ENCODE measurements around the gene MCU. TPM values are rescaled to one million over a fixed set of nuclear protein-coding genes. Genes with fewer than 3 reads are reported as not detected.

MCU gene
- total and polyA plus RNA-seq, 2 experiments from 2014 or later: 31.6 to 41.7 TPM

- H3K27ac ChIP-seq: peak overlapping the region; percentile 94
- H3K4me1 ChIP-seq (ENCODE audit: insufficient read depth): peaks cover 7% of the 10 kb centered on the region
Observed at GRCh38 chr10:72688208-72688651, 3.7 kb upstream of the MCU start.

GRCh38 chr10:72689660-72690059 is 2.3 kb upstream of the MCU start:
- no peaks in the 10 kb centered on the region for H3K9me2 ChIP-seq (replicated peaks; ENCODE audit: insufficient read depth)
- no peak overlapping the region for H3K27ac ChIP-seq
- no peaks in the 10 kb centered on the region for H3K9me3 ChIP-seq (ENCODE audit: low read depth)
- peaks cover 14% of the 10 kb centered on the region for H3K4me1 ChIP-seq (ENCODE audit: insufficient read depth)
- no peak overlapping the region for H3K4me3 ChIP-seq
- no peak overlapping the region for H2AFZ ChIP-seq
- WGBS (ENCODE audit: low lambda C conversion rate, missing lambda C conversion rate): 85% methylated on average over 1 of the region's 1 CpG
- DNase-seq (ENCODE audit: low spot score): no peak
- peaks cover 8% of the 10 kb centered on the region for H4K20me1 ChIP-seq (ENCODE audit: insufficient read depth, poor library complexity, severe bottlenecking)
- H3K79me2 ChIP-seq: peaks cover 24% of the 10 kb centered on the region
- no peak for TF ChIP-seq EZH2phosphoT487 (IDR thresholded peaks at IDR 0.05; ENCODE audit: low read depth, severe bottlenecking, unreplicated experiment)
- TF ChIP-seq EZH2 (IDR thresholded peaks at IDR 0.05; ENCODE audit: borderline replicate concordance): no peak
- TF ChIP-seq CTCF (IDR thresholded peaks at IDR 0.05; ENCODE audit: poor library complexity): no peak
- no peak overlapping the region for H3K4me2 ChIP-seq
- no peaks in the 10 kb centered on the region for H3K27me3 ChIP-seq
- no peaks in the 10 kb centered on the region for H3K36me3 ChIP-seq (replicated peaks; ENCODE audit: insufficient read depth, low read depth)

More at GRCh38 chr10:72688208-72688651, 3.7 kb upstream of the MCU start:
- H3K4me3 ChIP-seq: no peak overlapping the region
- H3K4me2 ChIP-seq: no peak overlapping the region
- no peaks in the 10 kb centered on the region for H3K9me3 ChIP-seq (ENCODE audit: low read depth)
- H3K9me2 ChIP-seq (replicated peaks; ENCODE audit: insufficient read depth): no peaks in the 10 kb centered on the region
- no peaks in the 10 kb centered on the region for H3K27me3 ChIP-seq
- no peaks in the 10 kb centered on the region for H3K36me3 ChIP-seq (replicated peaks; ENCODE audit: insufficient read depth, low read depth)
- 19% methylated on average over 2 of the region's 2 CpGs for WGBS (ENCODE audit: low lambda C conversion rate, missing lambda C conversion rate)
- no peak overlapping the region for H2AFZ ChIP-seq
- H4K20me1 ChIP-seq (ENCODE audit: insufficient read depth, poor library complexity, severe bottlenecking): no peaks in the 10 kb centered on the region
- DNase-seq (ENCODE audit: low spot score): peak; percentile 76
- peaks cover 9% of the 10 kb centered on the region for H3K79me2 ChIP-seq
- TF ChIP-seq EZH2 (IDR thresholded peaks at IDR 0.05; ENCODE audit: borderline replicate concordance): no peak
- no peak for TF ChIP-seq CTCF (IDR thresholded peaks at IDR 0.05; ENCODE audit: poor library complexity)
- TF ChIP-seq EZH2phosphoT487 (IDR thresholded peaks at IDR 0.05; ENCODE audit: low read depth, severe bottlenecking, unreplicated experiment): no peak

GRCh38 chr10:72690071-72690755 is 1.7 kb upstream of the MCU start:
- H3K36me3 ChIP-seq (replicated peaks; ENCODE audit: insufficient read depth, low read depth): no peaks in the 10 kb centered on the region
- TF ChIP-seq EZH2phosphoT487 (IDR thresholded peaks at IDR 0.05; ENCODE audit: low read depth, severe bottlenecking, unreplicated experiment) (no peak), CTCF (IDR thresholded peaks at IDR 0.05; ENCODE audit: poor library complexity) (no peak), EZH2 (IDR thresholded peaks at IDR 0.05; ENCODE audit: borderline replicate concordance) (no peak)
- H4K20me1 ChIP-seq (ENCODE audit: insufficient read depth, poor library complexity, severe bottlenecking): peaks cover 10% of the 10 kb centered on the region
- H3K79me2 ChIP-seq: peaks cover 29% of the 10 kb centered on the region
- DNase-seq (ENCODE audit: low spot score): no peak
- H3K27ac ChIP-seq: no peak overlapping the region
- no peak overlapping the region for H3K4me3 ChIP-seq
- no peaks in the 10 kb centered on the region for H3K9me2 ChIP-seq (replicated peaks; ENCODE audit: insufficient read depth)
- H2AFZ ChIP-seq: no peak overlapping the region
- no peaks in the 10 kb centered on the region for H3K9me3 ChIP-seq (ENCODE audit: low read depth)
- no peak overlapping the region for H3K4me2 ChIP-seq
- peaks cover 14% of the 10 kb centered on the region for H3K4me1 ChIP-seq (ENCODE audit: insufficient read depth)
- 60% methylated on average over 3 of the region's 3 CpGs for WGBS (ENCODE audit: low lambda C conversion rate, missing lambda C conversion rate)
- H3K27me3 ChIP-seq: no peaks in the 10 kb centered on the region
